ENCODE results near the gene SPATA31E1.
"Not testable (repeated sequence)": the region's sequence is repeated elsewhere in the genome, so short reads cannot be mapped to it uniquely, and the experiment has no call there.

The SPATA31E1 gene

DNA sequence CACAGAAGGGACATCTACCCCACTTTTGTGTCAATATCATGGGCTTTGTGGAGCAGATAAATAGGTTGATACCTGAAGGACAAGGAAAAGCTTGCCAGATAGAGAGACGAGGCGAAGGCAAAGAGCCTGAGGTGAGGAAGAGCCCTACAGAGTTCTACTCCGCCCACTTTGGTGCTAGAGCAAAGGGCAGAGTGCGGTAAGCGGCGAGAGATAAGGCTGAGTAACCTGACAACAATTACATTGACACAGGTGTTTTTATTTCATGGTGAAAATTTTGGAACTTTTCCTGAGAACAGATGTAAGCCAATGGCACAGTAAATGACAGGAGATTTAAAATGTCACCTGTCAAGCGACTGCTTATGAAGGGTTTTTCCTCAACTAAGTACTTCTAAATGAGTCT lies 51.8 kb downstream of the SPATA31E1 start:
- DNase-seq (ENCODE audit: low spot score) = not testable (repeated sequence)

DNA sequence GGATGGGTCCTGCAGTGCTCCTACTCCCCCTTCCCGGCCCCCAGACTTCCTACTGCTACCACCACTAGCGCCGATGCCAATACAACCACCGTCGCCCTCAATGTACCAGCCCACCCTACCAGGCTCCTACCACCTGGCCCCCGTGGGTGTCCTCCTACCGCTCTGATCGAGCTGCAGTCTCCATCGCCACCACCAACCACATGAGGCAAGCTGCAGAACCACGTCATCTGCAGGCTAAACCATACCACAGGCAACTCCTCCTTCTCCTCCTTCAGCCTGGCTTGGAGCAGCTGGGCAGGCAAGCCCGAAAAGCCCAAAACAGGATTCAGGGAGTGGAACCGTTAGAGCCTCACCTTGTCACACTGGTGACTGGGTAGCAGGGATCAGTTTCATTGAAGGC lies 54.7 kb downstream of the SPATA31E1 start:
- DNase-seq (ENCODE audit: low spot score) = not testable (repeated sequence)

DNA sequence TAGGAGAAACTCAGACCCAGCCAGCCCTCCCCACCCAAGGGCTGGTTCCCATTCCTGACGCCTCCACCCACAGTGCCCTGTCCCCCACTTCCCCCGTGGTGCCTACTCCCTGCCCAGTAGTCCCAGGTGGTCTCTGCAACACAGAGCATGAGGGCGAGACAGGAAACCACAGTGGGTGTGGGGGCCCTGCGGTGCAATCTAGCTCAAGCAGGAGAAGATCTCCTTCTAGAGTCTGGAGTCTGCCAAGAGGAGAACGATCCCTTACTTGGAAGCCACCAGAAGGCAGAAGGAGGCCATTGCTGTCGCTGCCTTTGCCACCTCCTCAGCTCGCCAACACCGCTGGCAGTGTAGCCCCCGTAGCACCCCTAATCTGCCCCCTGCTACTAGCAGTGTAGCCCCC lies 55.2 kb downstream of the SPATA31E1 start:
- DNase-seq (ENCODE audit: low spot score) = not testable (repeated sequence)

DNA sequence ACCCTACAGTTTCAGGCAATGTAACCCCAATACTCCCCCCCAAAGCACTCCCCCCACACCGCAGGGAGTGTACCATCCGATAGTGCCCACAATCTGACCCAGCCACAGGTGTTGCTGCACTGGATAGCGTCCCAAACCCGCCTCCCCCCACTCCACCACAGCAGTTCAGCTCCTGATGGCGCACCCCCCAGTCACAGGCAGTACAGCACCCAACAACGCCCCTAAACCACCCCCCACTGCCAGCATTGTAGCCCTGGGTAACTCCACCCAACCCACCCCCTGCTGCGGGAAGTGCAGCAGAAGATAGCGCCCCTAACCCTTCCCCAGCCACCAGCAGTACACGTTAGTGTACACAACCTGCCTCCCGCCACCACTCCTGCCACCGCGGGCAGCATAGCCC lies 55.7 kb downstream of the SPATA31E1 start:
- not testable (repeated sequence) for DNase-seq (ENCODE audit: low spot score)

All from activated CD4-positive, alpha-beta T cell treated with anti-CD3 and anti-CD28 coated beads, Interleukin-2, Interleukin-4, amounts not matched to agents 100 ng/mL and 50 ng/mL, durations not matched to agents 16 hours and 8 hours (primary cell).